Activated CD4-positive, alpha-beta T cell treated with anti-CD3 and anti-CD28 coated beads, Interleukin-2, Interleukin-6, amounts not matched to agents 100 ng/mL and 50 ng/mL, durations not matched to agents 16 hours and 8 hours (primary cell): ENCODE results near the gene F2RL3.
"Not testable (repeated sequence)": the region's sequence is repeated elsewhere in the genome, so short reads cannot be mapped to it uniquely, and the experiment has no call there.

Experiments used
- DNase-seq: peaks from one replicate; pipeline ENCODE4 v3.0.0-alpha.2; 2020

Gene F2RL3

GRCh38 chr19:16927883-16928282 is 39.1 kb downstream of the F2RL3 start:
- no peak for DNase-seq

- no peak for DNase-seq
Observed at GRCh38 chr19:16928351-16928750, 39.6 kb downstream of the F2RL3 start.

GRCh38 chr19:16928916-16929315 is 40.1 kb downstream of the F2RL3 start:
- no peak for DNase-seq

GRCh38 chr19:16930753-16931152 is 42.0 kb downstream of the F2RL3 start:
- DNase-seq = no peak

- DNase-seq = no peak
Observed at GRCh38 chr19:16931306-16931705, 42.5 kb downstream of the F2RL3 start.

GRCh38 chr19:16934489-16934888 is 45.7 kb downstream of the F2RL3 start:
- no peak for DNase-seq

- DNase-seq = no peak
Observed at GRCh38 chr19:16936901-16937300, 48.1 kb downstream of the F2RL3 start.

GRCh38 chr19:16937796-16938195 is 49.0 kb downstream of the F2RL3 start:
- not testable (repeated sequence) for DNase-seq

- no peak for DNase-seq
Observed at GRCh38 chr19:16938211-16938610, 49.4 kb downstream of the F2RL3 start.

GRCh38 chr19:16940063-16940462 is 51.3 kb downstream of the F2RL3 start:
- not testable (repeated sequence) for DNase-seq

- DNase-seq = no peak
Observed at GRCh38 chr19:16940626-16941025, 51.8 kb downstream of the F2RL3 start.
